Body of pancreas (tissue), 4 donors: ENCODE measurements around the gene MAP3K21. TPM values are rescaled to one million over a fixed set of nuclear protein-coding genes. Genes with fewer than 3 reads are reported as not detected.
A peak's percentile ranks its signal among the peaks of the same experiment; 100 is the strongest.

ENCODE experiments used
- ATAC-seq: fragments of 150-250 bp; one replicate; pipeline ENCODE4 v1.9.1; 2016
- DNase-seq, 4 donors: peaks; one replicate each; pipeline ENCODE4 v3.0.0-alpha.2; 2019
- H3K27ac ChIP-seq, 4 donors: fragments of 200-600 bp; sonication (generic); 1 replicate in 3 of 4; 2 replicates in 1 of 4; pipeline versions ENCODE4 v1.5.1 to v1.6.1; 2016 to 2019; ENCODE audit warnings: mild to moderate bottlenecking in 1 of 4, mixed read lengths in 1 of 4, moderate library complexity in 1 of 4
- H3K27me3 ChIP-seq, 2 donors: fragments of 200-600 bp; sonication (generic); one replicate each; pipeline ENCODE4 v1.6.0; 2016; ENCODE audit warnings: mild to moderate bottlenecking in 1 of 2
- H3K36me3 ChIP-seq, 2 donors: fragments of 200-600 bp; sonication (generic); replicated peaks in 1 of 2; 2 replicates each; pipeline ENCODE4 v1.5.1; 2016; ENCODE audit warnings: low read depth in 2 of 2; ENCODE audit not compliant: insufficient read depth in 1 of 2
- H3K4me1 ChIP-seq: fragments of 200-600 bp; sonication (generic); one replicate; pipeline ENCODE4 v1.6.0; 2016
- H3K4me3 ChIP-seq, 2 donors: fragments of 200-600 bp; sonication (generic); 1 replicate in 1 of 2; 2 replicates in 1 of 2; pipeline ENCODE4 v1.5.1; 2016 to 2019
- H3K9me3 ChIP-seq, 3 donors: fragments of 200-600 bp; sonication (generic); 1 replicate in 2 of 3; 2 replicates in 1 of 3; pipeline ENCODE4 v1.5.1; 2016
- CTCF ChIP-seq, 7 experiments: fragments of 450-650 bp in 4 of 7; fragments of 200-600 bp in 3 of 7; sonication (generic) in 3 of 7; IDR thresholded peaks; one replicate each; pipeline ENCODE4 v1.5.1; 2016 to 2019; ENCODE audit warnings: antibody characterized with exemption in 7 of 7
- POLR2A ChIP-seq, 3 donors: fragments of 450-650 bp; IDR thresholded peaks; one replicate each; pipeline ENCODE4 v1.6.1; 2016; ENCODE audit warnings: antibody characterized with exemption in 3 of 3, mild to moderate bottlenecking in 2 of 3
- whole genome bisulfite sequencing, 2 donors: methylation state at CpG; one replicate each; pipeline ENCODE4 v1.1.5; 2017; 5-methylcytosine and 5-hydroxymethylcytosine counted together
- intact Hi-C: fragments of 100-400 bp; cut with DNase I; formaldehyde crosslinking; loops from one replicate; pipeline ENCODE4 v1.15.1; 2023
- total RNA-seq, 2 donors: library from RNA; depleted of rRNA; stranded (reverse); fragments of >200 nt; gene quantifications; one replicate each; pipeline ENCODE4 v1.1.0, GENCODE V29; 2016

Gene MAP3K21
- total RNA-seq, 2 donors from 2014 or later, result 40.2 to 62.3 TPM

- Histone ChIP-seq H3K27me3 (no peaks in the 10 kb centered on the region), H3K27ac (no peak overlapping the region), H3K4me1 (no peaks in the 10 kb centered on the region), H3K9me3 (no peaks in the 10 kb centered on the region), H3K36me3 (no peaks in the 10 kb centered on the region), H3K4me3 (no peak overlapping the region)
- no peak for DNase-seq
- 74 to 78% methylated on average over 15 of the region's 15 CpGs for WGBS, 2 donors
- intact Hi-C loops, result no loop called here
- TF ChIP-seq POLR2A (IDR thresholded peaks at IDR 0.05) (no peak), CTCF (IDR thresholded peaks at IDR 0.05) (no peak)
- ATAC-seq, result no peak
Observed at GRCh38 chr1:233395863-233396646, 68.5 kb downstream of the MAP3K21 start.

- no peaks in the 10 kb centered on the region for H3K36me3 ChIP-seq
- H3K27ac ChIP-seq, result no peak overlapping the region
- 94% methylated on average over 4 of the region's 4 CpGs for WGBS, 2 donors
Observed at GRCh38 chr1:233406339-233406960, 78.9 kb downstream of the MAP3K21 start.

GRCh38 chr1:233406994-233407631 lies 79.6 kb downstream of the MAP3K21 start:
- no peaks in the 10 kb centered on the region for H3K9me3 ChIP-seq
- no peaks in the 10 kb centered on the region for H3K4me1 ChIP-seq
- ATAC-seq (no peak), DNase-seq (no peak)
- no peak overlapping the region for H3K4me3 ChIP-seq
- H3K27me3 ChIP-seq, result no peaks in the 10 kb centered on the region
- TF ChIP-seq POLR2A (IDR thresholded peaks at IDR 0.05) (no peak), CTCF (IDR thresholded peaks at IDR 0.05) (no peak)
- WGBS, 2 donors, result 71 to 84% methylated on average over 6 of the region's 6 CpGs
- intact Hi-C loops, result no loop called here
- H3K36me3 ChIP-seq, result no peaks in the 10 kb centered on the region
- no peak overlapping the region for H3K27ac ChIP-seq

More at GRCh38 chr1:233406339-233406960, 78.9 kb downstream of the MAP3K21 start:
- TF ChIP-seq CTCF (IDR thresholded peaks at IDR 0.05), result no peak
- no peak for TF ChIP-seq POLR2A (IDR thresholded peaks at IDR 0.05)
- no peaks in the 10 kb centered on the region for H3K9me3 ChIP-seq
- H3K4me3 ChIP-seq, result no peak overlapping the region
- H3K27me3 ChIP-seq, result no peaks in the 10 kb centered on the region
- DNase-seq (no peak), ATAC-seq (no peak)
- intact Hi-C loops, result no loop called here
- H3K4me1 ChIP-seq, result no peaks in the 10 kb centered on the region

GRCh38 chr1:233409540-233409939 lies 82.0 kb downstream of the MAP3K21 start:
- H3K27me3 ChIP-seq, result no peaks in the 10 kb centered on the region
- DNase-seq, result no peak
- no peaks in the 10 kb centered on the region for H3K9me3 ChIP-seq
- H3K4me1 ChIP-seq, result no peaks in the 10 kb centered on the region
- TF ChIP-seq CTCF (IDR thresholded peaks at IDR 0.05), result no peak
- TF ChIP-seq POLR2A (IDR thresholded peaks at IDR 0.05), result no peak
- H3K27ac ChIP-seq, result peak overlapping the region in 2 of 4 donors; percentile 13 to 51
- intact Hi-C loops, result no loop called here
- H3K4me3 ChIP-seq, result no peak overlapping the region
- no peaks in the 10 kb centered on the region for H3K36me3 ChIP-seq
- ATAC-seq, result no peak
- WGBS, 2 donors, result 4 to 7% methylated on average over 2 of the region's 2 CpGs
